Upper lobe of left lung (tissue), 6 donors: ENCODE measurements around the gene AMZ1. TPM values are rescaled to one million over a fixed set of nuclear protein-coding genes. Genes with fewer than 3 reads are reported as not detected.
"Not testable (repeated sequence)": the region's sequence is repeated elsewhere in the genome, so short reads cannot be mapped to it uniquely, and the experiment has no call there.

ENCODE experiments used
- ATAC-seq, 2 donors: fragments of 200-7000 bp; cut with Tn5 transposase; one replicate each; pipeline ENCODE4 v1.9.1; 2022; ENCODE audit warnings: mild to moderate bottlenecking in 2 of 2, moderate library complexity in 2 of 2; ENCODE audit not compliant: low FRiP score in 2 of 2
- DNase-seq, 2 donors: peaks; one replicate each; pipeline ENCODE4 v3.0.0-alpha.2; 2019 to 2020
- H3K27ac ChIP-seq, 4 donors: fragments of 200-600 bp; sonication (generic); one replicate each; pipeline ENCODE4 v1.5.1; 2016 to 2019
- H3K27me3 ChIP-seq, 4 donors: fragments of 200-600 bp; sonication (generic); one replicate each; pipeline ENCODE4 v1.5.1; 2017 to 2019
- H3K36me3 ChIP-seq, 4 donors: fragments of 200-600 bp; sonication (generic); one replicate each; pipeline ENCODE4 v1.5.1; 2016 to 2019
- H3K4me1 ChIP-seq, 4 donors: fragments of 200-600 bp; sonication (generic); one replicate each; pipeline ENCODE4 v1.5.1; 2018 to 2019
- H3K4me3 ChIP-seq, 4 donors: fragments of 200-600 bp; sonication (generic); one replicate each; pipeline ENCODE4 v1.5.1; 2017 to 2019; ENCODE audit warnings: mild to moderate bottlenecking in 2 of 4, moderate library complexity in 1 of 4
- H3K9me3 ChIP-seq, 4 donors: fragments of 200-600 bp; sonication (generic); one replicate each; pipeline ENCODE4 v1.5.1; 2018 to 2019
- CTCF ChIP-seq, 6 experiments: fragments of 450-650 bp in 4 of 6; fragments of 200-600 bp in 2 of 6; sonication (generic) in 2 of 6; IDR thresholded peaks; one replicate each; pipeline ENCODE4 v1.5.1; 2016 to 2019; ENCODE audit warnings: antibody characterized with exemption in 6 of 6
- EP300 ChIP-seq, 4 donors: sonication (generic); formaldehyde crosslinking; IDR thresholded peaks; one replicate each; pipeline ENCODE4 v1.5.1; 2017; ENCODE audit warnings: antibody characterized with exemption in 4 of 4, control low read depth in 2 of 4
- POLR2A ChIP-seq, 4 donors: fragments of 450-650 bp; IDR thresholded peaks; one replicate each; pipeline ENCODE4 v1.5.1; 2016 to 2017; ENCODE audit warnings: antibody characterized with exemption in 4 of 4, mild to moderate bottlenecking in 2 of 4
- POLR2AphosphoS5 ChIP-seq, 2 donors: sonication (generic); formaldehyde crosslinking; IDR thresholded peaks; one replicate each; pipeline ENCODE4 v1.5.1; 2017; ENCODE audit warnings: antibody characterized with exemption in 2 of 2
- WGBS, 2 donors: methylation state at CpG; one replicate each; pipeline ENCODE4 v1.1.5; 2017 to 2018; 5-methylcytosine and 5-hydroxymethylcytosine counted together
- total RNA-seq, 6 donors: library from RNA; depleted of rRNA in 4 of 6; stranded (reverse); fragments of >200 nt in 4 of 6; gene quantifications; one replicate each; pipeline versions ENCODE4 v1.1.0 to v1.2.1, GENCODE V29; 2016 to 2021
- donor health status: DM: no; HTN: no; CAD: no; lungs with moderate emphysema.
- donor health status: DM: no; HTN: yes; CAD: no; lungs with severe emphysema.

AMZ1 gene
- total RNA-seq, 6 donors from 2014 or later: 0.30 to 16.6 (median 5.3) TPM

GRCh38 chr7:2722591-2722990, 34.6 kb downstream of the AMZ1 start:
- no peak overlapping the region for H3K4me3 ChIP-seq
- 96% methylated on average over 4 of the region's 4 CpGs for WGBS, 2 donors
- no peaks in the 10 kb centered on the region for H3K27me3 ChIP-seq
- H3K9me3 ChIP-seq: no peaks in the 10 kb centered on the region
- H3K36me3 ChIP-seq: peaks cover 0 to 32% (median 0%) of the 10 kb centered on the region in 4 donors
- H3K27ac ChIP-seq: no peak overlapping the region
- ATAC-seq: no peak
- peaks cover 3 to 6% (median 5%) of the 10 kb centered on the region in 4 donors for H3K4me1 ChIP-seq
- no peak for DNase-seq
- TF ChIP-seq EP300 (IDR thresholded peaks at IDR 0.05): no peak
- TF ChIP-seq POLR2A (IDR thresholded peaks at IDR 0.05): no peak
- no peak for TF ChIP-seq CTCF (IDR thresholded peaks at IDR 0.05)
- TF ChIP-seq POLR2AphosphoS5 (IDR thresholded peaks at IDR 0.05): no peak

GRCh38 chr7:2723138-2723850, 35.3 kb downstream of the AMZ1 start:
- no peak for TF ChIP-seq EP300 (IDR thresholded peaks at IDR 0.05)
- TF ChIP-seq POLR2AphosphoS5 (IDR thresholded peaks at IDR 0.05): no peak
- TF ChIP-seq CTCF (IDR thresholded peaks at IDR 0.05): no peak
- ATAC-seq (no peak), DNase-seq (no peak)
- no peak overlapping the region for H3K27ac ChIP-seq
- no peaks in the 10 kb centered on the region for H3K9me3 ChIP-seq
- H3K4me3 ChIP-seq: no peak overlapping the region
- 86 to 88% methylated on average over 18 to 23 of the region's 23 CpGs for WGBS, 2 donors
- peaks cover 0 to 32% (median 0%) of the 10 kb centered on the region in 4 donors for H3K36me3 ChIP-seq
- peaks cover 0 to 2% (median 0%) of the 10 kb centered on the region in 4 donors for H3K4me1 ChIP-seq
- H3K27me3 ChIP-seq: no peaks in the 10 kb centered on the region

GRCh38 chr7:2724036-2724435, 36.0 kb downstream of the AMZ1 start:
- not testable (repeated sequence) for H3K9me3 ChIP-seq, H3K4me1 ChIP-seq, ATAC-seq, H3K27ac ChIP-seq, DNase-seq, H3K27me3 ChIP-seq, H3K4me3 ChIP-seq
- H3K36me3 ChIP-seq: peaks cover 0 to 32% (median 0%) of the 10 kb centered on the region in 4 donors
- 96 to 97% methylated on average over 12 to 15 of the region's 15 CpGs for whole genome bisulfite sequencing, 2 donors

GRCh38 chr7:2724453-2725177, 36.6 kb downstream of the AMZ1 start:
- H3K27me3 ChIP-seq: no peaks in the 10 kb centered on the region
- 94 to 96% methylated on average over 31 of the region's 31 CpGs for WGBS, 2 donors
- peaks cover 0 to 12% (median 7%) of the 10 kb centered on the region in 4 donors for H3K4me1 ChIP-seq
- ATAC-seq (no peak), DNase-seq (peak in 1 of 2 donors; percentile 17)
- TF ChIP-seq CTCF (IDR thresholded peaks at IDR 0.05) (no peak), POLR2AphosphoS5 (IDR thresholded peaks at IDR 0.05) (no peak), EP300 (IDR thresholded peaks at IDR 0.05) (no peak), POLR2A (IDR thresholded peaks at IDR 0.05) (no peak)
- H3K27ac ChIP-seq: no peak overlapping the region
- H3K4me3 ChIP-seq: no peak overlapping the region
- H3K36me3 ChIP-seq: peaks cover 0 to 36% (median under 1%) of the 10 kb centered on the region in 4 donors
- no peaks in the 10 kb centered on the region for H3K9me3 ChIP-seq

- no peak overlapping the region for H3K4me3 ChIP-seq
- WGBS, 2 donors: 94 to 95% methylated on average over 18 to 34 of the region's 34 CpGs
- no peak for TF ChIP-seq POLR2A (IDR thresholded peaks at IDR 0.05)
- no peak for TF ChIP-seq EP300 (IDR thresholded peaks at IDR 0.05)
- no peak for TF ChIP-seq CTCF (IDR thresholded peaks at IDR 0.05)
- no peak for TF ChIP-seq POLR2AphosphoS5 (IDR thresholded peaks at IDR 0.05)
- no peaks in the 10 kb centered on the region for H3K9me3 ChIP-seq
- H3K4me1 ChIP-seq: peaks cover 3 to 15% (median 12%) of the 10 kb centered on the region in 4 donors
- peaks cover 0 to 45% (median 2%) of the 10 kb centered on the region in 4 donors for H3K36me3 ChIP-seq
- ATAC-seq: no peak
- no peak overlapping the region for H3K27ac ChIP-seq
- H3K27me3 ChIP-seq: no peaks in the 10 kb centered on the region
- peak in 1 of 2 donors; percentile 17 for DNase-seq
These were observed 37.4 kb downstream of the AMZ1 start for GRCh38 chr7:2725178-2726105.
